GM23338 (cell line): Measurements from ENCODE around the gene ZFP36L1. TPM values are rescaled to one million over a fixed set of nuclear protein-coding genes. Genes with fewer than 3 reads are reported as not detected.

Source experiments
- EZH2 ChIP-seq: fragments of 200-600 bp; sonication (generic); IDR thresholded peaks from one replicate; pipeline ENCODE4 v1.8.0; 2017; ENCODE audit warnings: antibody characterized with exemption, mild to moderate bottlenecking, low read depth; ENCODE audit not compliant: unreplicated experiment
- EZH2phosphoT487 ChIP-seq: fragments of 200-600 bp; sonication (generic); IDR thresholded peaks from one replicate; pipeline ENCODE4 v1.8.1; 2018; ENCODE audit warnings: antibody characterized with exemption; ENCODE audit not compliant: unreplicated experiment
- STAT1 ChIP-seq: IDR thresholded peaks from one replicate; pipeline ENCODE4 v1.6.1; 2016; ENCODE audit warnings: antibody characterized with exemption; ENCODE audit not compliant: unreplicated experiment
- ZNF114 ChIP-seq: fragments of 250-450 bp; sonication (Bioruptor Pico); IDR thresholded peaks from 2 replicates; pipeline ENCODE4 v1.5.0; 2020; ENCODE audit warnings: mild to moderate bottlenecking, moderate library complexity
- ZNF462 ChIP-seq: fragments of 250-450 bp; sonication (Bioruptor Pico); IDR thresholded peaks from 2 replicates; pipeline ENCODE4 v1.5.0; 2020; ENCODE audit warnings: mild to moderate bottlenecking, moderate library complexity
- polyA plus RNA-seq: library from polyadenylated mRNA; unstranded; fragments of >200 nt; fragmentation: Nextera tagmentation; extraction: Ambion mirVana; gene quantifications from 2 replicates; pipeline ENCODE4 v1.2.1, GENCODE V29; 2016
- total RNA-seq: library from RNA; depleted of rRNA; stranded (reverse); fragments of >200 nt; shearing (Covaris generic); gene quantifications from 2 replicates; pipeline ENCODE4 v1.2.3, GENCODE V29; 2014
- TF ChIP-seq, protein P1 (sequence below), 2 experiments: fragments of 200-600 bp in 1 of 2; sonication (generic) in 1 of 2; conservative IDR thresholded peaks; 2 replicates each; pipeline versions ENCODE4 v1.5.1 to v1.6.1; 2016 to 2017; ENCODE audit warnings: antibody characterized with exemption in 2 of 2, low read depth in 2 of 2, mild to moderate bottlenecking in 2 of 2, moderate library complexity in 1 of 2
- TF ChIP-seq, protein P2 (sequence below): IDR thresholded peaks from 2 replicates; pipeline ENCODE4 v1.6.1; 2016; ENCODE audit warnings: antibody characterized with exemption

ZFP36L1 gene
- total and polyA plus RNA-seq, 2 experiments from 2014 or later = 148 to 382 TPM

DNA sequence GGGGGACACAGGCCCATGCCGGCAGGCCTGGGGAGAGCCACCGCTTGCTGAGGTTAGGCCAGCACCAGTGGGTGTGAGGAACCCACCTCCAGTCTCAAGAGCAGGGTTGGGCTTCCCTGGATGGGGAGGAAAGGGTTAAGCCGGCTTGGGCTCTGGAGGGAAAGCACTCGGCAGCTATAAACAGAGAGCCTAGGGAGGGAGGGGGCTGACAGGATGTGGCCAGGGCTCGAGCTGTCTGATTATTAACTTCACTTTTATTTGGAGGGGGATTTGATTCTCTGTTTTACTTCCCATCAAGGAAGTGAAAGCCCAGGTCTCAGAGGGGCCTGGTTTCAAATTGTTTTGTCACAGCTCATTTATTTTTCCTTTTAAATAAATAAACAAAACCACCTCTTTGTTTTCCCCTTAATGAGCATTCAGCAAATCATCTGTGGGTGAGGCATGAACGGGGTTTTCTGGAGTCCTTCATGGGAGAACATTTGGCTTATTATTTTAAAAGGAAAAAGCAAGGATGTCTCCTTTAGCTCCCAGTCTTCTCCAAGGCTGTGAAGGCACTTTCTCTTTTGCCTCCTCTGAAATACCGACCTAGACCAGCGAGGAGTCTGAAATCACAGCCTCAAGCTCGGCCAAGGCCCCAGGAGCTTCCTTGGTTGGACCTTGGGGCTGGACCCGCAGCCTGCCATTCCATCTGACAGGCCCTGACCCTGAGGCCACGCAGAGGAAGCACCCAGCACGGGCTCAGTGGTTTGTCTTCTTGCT, 21.9 kb upstream of the ZFP36L1 start (continued):
- TF ChIP-seq ZNF462 (CRISPR knock-in tag) = no peak
- no peak for TF ChIP-seq EZH2phosphoT487
- TF ChIP-seq, protein P1, sequence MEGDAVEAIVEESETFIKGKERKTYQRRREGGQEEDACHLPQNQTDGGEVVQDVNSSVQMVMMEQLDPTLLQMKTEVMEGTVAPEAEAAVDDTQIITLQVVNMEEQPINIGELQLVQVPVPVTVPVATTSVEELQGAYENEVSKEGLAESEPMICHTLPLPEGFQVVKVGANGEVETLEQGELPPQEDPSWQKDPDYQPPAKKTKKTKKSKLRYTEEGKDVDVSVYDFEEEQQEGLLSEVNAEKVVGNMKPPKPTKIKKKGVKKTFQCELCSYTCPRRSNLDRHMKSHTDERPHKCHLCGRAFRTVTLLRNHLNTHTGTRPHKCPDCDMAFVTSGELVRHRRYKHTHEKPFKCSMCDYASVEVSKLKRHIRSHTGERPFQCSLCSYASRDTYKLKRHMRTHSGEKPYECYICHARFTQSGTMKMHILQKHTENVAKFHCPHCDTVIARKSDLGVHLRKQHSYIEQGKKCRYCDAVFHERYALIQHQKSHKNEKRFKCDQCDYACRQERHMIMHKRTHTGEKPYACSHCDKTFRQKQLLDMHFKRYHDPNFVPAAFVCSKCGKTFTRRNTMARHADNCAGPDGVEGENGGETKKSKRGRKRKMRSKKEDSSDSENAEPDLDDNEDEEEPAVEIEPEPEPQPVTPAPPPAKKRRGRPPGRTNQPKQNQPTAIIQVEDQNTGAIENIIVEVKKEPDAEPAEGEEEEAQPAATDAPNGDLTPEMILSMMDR (conservative IDR thresholded peaks at IDR 0.05; ENCODE audit: low read depth in 2 of 2) = no peak
- no peak for TF ChIP-seq EZH2
- TF ChIP-seq STAT1 = no peak
- TF ChIP-seq, protein P2, sequence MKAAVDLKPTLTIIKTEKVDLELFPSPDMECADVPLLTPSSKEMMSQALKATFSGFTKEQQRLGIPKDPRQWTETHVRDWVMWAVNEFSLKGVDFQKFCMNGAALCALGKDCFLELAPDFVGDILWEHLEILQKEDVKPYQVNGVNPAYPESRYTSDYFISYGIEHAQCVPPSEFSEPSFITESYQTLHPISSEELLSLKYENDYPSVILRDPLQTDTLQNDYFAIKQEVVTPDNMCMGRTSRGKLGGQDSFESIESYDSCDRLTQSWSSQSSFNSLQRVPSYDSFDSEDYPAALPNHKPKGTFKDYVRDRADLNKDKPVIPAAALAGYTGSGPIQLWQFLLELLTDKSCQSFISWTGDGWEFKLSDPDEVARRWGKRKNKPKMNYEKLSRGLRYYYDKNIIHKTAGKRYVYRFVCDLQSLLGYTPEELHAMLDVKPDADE = no peak
- TF ChIP-seq ZNF114 (CRISPR knock-in tag) = no peak
